Sigmoid colon (tissue), 7 donors: ENCODE data around the gene GET4. TPM values are rescaled to one million over a fixed set of nuclear protein-coding genes. Genes with fewer than 3 reads are reported as not detected.
A peak's percentile ranks its signal among the peaks of the same experiment; 100 is the strongest.

ENCODE experiments used
- DNase-seq: peaks from one replicate; pipeline ENCODE4 v3.0.0-alpha.2; 2019
- H3K27ac ChIP-seq, 4 donors: fragments of 200-600 bp; sonication (generic); one replicate each; pipeline ENCODE4 v1.5.1; 2016 to 2019; ENCODE audit warnings: mild to moderate bottlenecking in 1 of 4
- H3K27me3 ChIP-seq, 3 donors: fragments of 200-600 bp; sonication (generic); one replicate each; pipeline ENCODE4 v1.5.1; 2019; ENCODE audit warnings: mild to moderate bottlenecking in 1 of 3
- H3K36me3 ChIP-seq, 4 donors: fragments of 200-600 bp; sonication (generic); one replicate each; pipeline ENCODE4 v1.5.1; 2016 to 2019
- H3K4me1 ChIP-seq, 4 donors: fragments of 200-600 bp; sonication (generic); one replicate each; pipeline ENCODE4 v1.5.1; 2017 to 2019
- H3K4me3 ChIP-seq, 4 donors: fragments of 200-600 bp; sonication (generic); one replicate each; pipeline ENCODE4 v1.5.1; 2017 to 2019; ENCODE audit warnings: mild to moderate bottlenecking in 2 of 4, moderate library complexity in 1 of 4
- H3K9me3 ChIP-seq, 4 donors: fragments of 200-600 bp in 3 of 4; sonication (generic) in 3 of 4; one replicate each; pipeline versions ENCODE4 v1.5.1 to v1.6.1; 2013 to 2019
- CTCF ChIP-seq, 4 experiments: fragments of 450-650 bp in 3 of 4; fragments of 200-600 bp in 1 of 4; IDR thresholded peaks; one replicate each; pipeline ENCODE4 v1.5.1; 2016 to 2019; ENCODE audit warnings: antibody characterized with exemption in 4 of 4, mild to moderate bottlenecking in 3 of 4, moderate library complexity in 2 of 4
- EP300 ChIP-seq, 4 donors: sonication (generic); formaldehyde crosslinking; IDR thresholded peaks; one replicate each; pipeline ENCODE4 v1.6.1; 2017; ENCODE audit warnings: antibody characterized with exemption in 4 of 4
- POLR2A ChIP-seq, 2 donors: fragments of 450-650 bp; IDR thresholded peaks; one replicate each; pipeline ENCODE4 v1.6.1; 2016; ENCODE audit warnings: antibody characterized with exemption in 2 of 2, mild to moderate bottlenecking in 2 of 2, moderate library complexity in 2 of 2
- POLR2AphosphoS5 ChIP-seq, 4 donors: sonication (generic); formaldehyde crosslinking; IDR thresholded peaks; one replicate each; pipeline ENCODE4 v1.6.1; 2017; ENCODE audit warnings: antibody characterized with exemption in 4 of 4
- whole genome bisulfite sequencing, 2 donors: extraction: QIAGEN DNeasy Blood & Tissue Kit; methylation state at CpG; one replicate each; pipeline ENCODE4 v1.1.7; 2013; 5-methylcytosine and 5-hydroxymethylcytosine counted together
- intact Hi-C: fragments of 100-400 bp; cut with DNase I; formaldehyde crosslinking; loops from one replicate; pipeline ENCODE4 v1.15.1; 2023
- polyA plus RNA-seq, 3 donors: library from polyadenylated mRNA; stranded (reverse); fragments of 200-250 nt; gene quantifications; one replicate each; pipeline ENCODE4 v1.2.3, GENCODE V29; 2013
- total RNA-seq, 4 donors: library from RNA; depleted of rRNA; stranded (reverse); fragments of >200 nt; gene quantifications; one replicate each; pipeline ENCODE4 v1.1.0, GENCODE V29; 2016
- donor health status: healthy with polysubstance abuse.
- donor health status: Bipolar disorder and iron deficiency.
- donor health status: healthy.

The GET4 gene
- total and polyA plus RNA-seq, 7 donors: 20.3 to 51.4 (median 27.0) TPM

GRCh38 chr7:860149-860548 is 16.2 kb upstream of the GET4 start:
- Histone ChIP-seq H3K9me3 (no peaks in the 10 kb centered on the region), H3K4me3 (no peak overlapping the region), H3K36me3 (peaks cover 51 to 97% (median 79%) of the 10 kb centered on the region in 4 donors), H3K27ac (no peak overlapping the region), H3K27me3 (no peaks in the 10 kb centered on the region), H3K4me1 (no peaks in the 10 kb centered on the region)
- WGBS, 2 donors: 92 to 96% methylated on average over 21 of the region's 21 CpGs
- TF ChIP-seq EP300 (IDR thresholded peaks at IDR 0.05) (no peak), POLR2A (IDR thresholded peaks at IDR 0.05) (no peak), POLR2AphosphoS5 (IDR thresholded peaks at IDR 0.05) (no peak), CTCF (IDR thresholded peaks at IDR 0.05) (no peak)
- intact Hi-C loops: loop anchor here (2.0 kb wide), 1 partner anchor 15 kb away; no protein-coding TSS in a partner anchor
- no peak for DNase-seq

GRCh38 chr7:861222-861621 is 15.1 kb upstream of the GET4 start:
- intact Hi-C loops: loop anchor here (2.0 kb wide), 1 partner anchor 16 kb away; no protein-coding TSS in a partner anchor
- no peak overlapping the region for H3K4me3 ChIP-seq
- H3K36me3 ChIP-seq: peaks cover 51 to 97% (median 79%) of the 10 kb centered on the region in 4 donors
- no peak for DNase-seq
- H3K27me3 ChIP-seq: no peaks in the 10 kb centered on the region
- no peak overlapping the region for H3K27ac ChIP-seq
- 30 to 76% methylated on average over 9 of the region's 9 CpGs for WGBS, 2 donors
- no peaks in the 10 kb centered on the region for H3K9me3 ChIP-seq
- TF ChIP-seq CTCF (IDR thresholded peaks at IDR 0.05): no peak
- TF ChIP-seq POLR2AphosphoS5 (IDR thresholded peaks at IDR 0.05): no peak
- no peak for TF ChIP-seq POLR2A (IDR thresholded peaks at IDR 0.05)
- no peak for TF ChIP-seq EP300 (IDR thresholded peaks at IDR 0.05)
- H3K4me1 ChIP-seq: no peaks in the 10 kb centered on the region

GRCh38 chr7:862157-862556 is 14.2 kb upstream of the GET4 start:
- no peak overlapping the region for H3K27ac ChIP-seq
- H3K4me1 ChIP-seq: peaks cover 0 to 6% (median 5%) of the 10 kb centered on the region in 4 donors
- WGBS, 2 donors: 94 to 96% methylated on average over 6 of the region's 6 CpGs
- peaks cover 42 to 92% (median 70%) of the 10 kb centered on the region in 4 donors for H3K36me3 ChIP-seq
- TF ChIP-seq EP300 (IDR thresholded peaks at IDR 0.05) (no peak), POLR2A (IDR thresholded peaks at IDR 0.05) (no peak), POLR2AphosphoS5 (IDR thresholded peaks at IDR 0.05) (no peak), CTCF (IDR thresholded peaks at IDR 0.05) (no peak)
- no peak for DNase-seq
- H3K4me3 ChIP-seq: no peak overlapping the region
- no peaks in the 10 kb centered on the region for H3K9me3 ChIP-seq
- intact Hi-C loops: no loop called here
- no peaks in the 10 kb centered on the region for H3K27me3 ChIP-seq

GRCh38 chr7:863106-863505 is 13.2 kb upstream of the GET4 start:
- H3K4me1 ChIP-seq: peaks cover 0 to 16% (median 14%) of the 10 kb centered on the region in 4 donors
- H3K27ac ChIP-seq: no peak overlapping the region
- H3K4me3 ChIP-seq: no peak overlapping the region
- DNase-seq: no peak
- intact Hi-C loops: no loop called here
- H3K27me3 ChIP-seq: no peaks in the 10 kb centered on the region
- TF ChIP-seq EP300 (IDR thresholded peaks at IDR 0.05) (no peak), POLR2A (IDR thresholded peaks at IDR 0.05) (no peak), CTCF (IDR thresholded peaks at IDR 0.05) (no peak), POLR2AphosphoS5 (IDR thresholded peaks at IDR 0.05) (no peak)
- H3K36me3 ChIP-seq: peaks cover 38 to 91% (median 63%) of the 10 kb centered on the region in 4 donors
- H3K9me3 ChIP-seq: no peaks in the 10 kb centered on the region
- WGBS, 2 donors: 91 to 97% methylated on average over 16 of the region's 16 CpGs

GRCh38 chr7:865921-866320 is 10.4 kb upstream of the GET4 start:
- no peak for DNase-seq
- peaks cover 14 to 84% (median 53%) of the 10 kb centered on the region in 4 donors for H3K36me3 ChIP-seq
- 97% methylated on average over 25 of the region's 25 CpGs for WGBS, 2 donors
- H3K27ac ChIP-seq: peak overlapping the region; percentile 78 to 96 (median 88)
- H3K4me1 ChIP-seq: peaks cover 0 to 26% (median 20%) of the 10 kb centered on the region in 4 donors
- no peaks in the 10 kb centered on the region for H3K9me3 ChIP-seq
- TF ChIP-seq CTCF (IDR thresholded peaks at IDR 0.05) (no peak), POLR2A (IDR thresholded peaks at IDR 0.05) (no peak), EP300 (IDR thresholded peaks at IDR 0.05) (no peak), POLR2AphosphoS5 (IDR thresholded peaks at IDR 0.05) (no peak)
- no peak overlapping the region for H3K4me3 ChIP-seq
- intact Hi-C loops: no loop called here
- no peaks in the 10 kb centered on the region for H3K27me3 ChIP-seq
